HTERT RPE-1 (cell line): ENCODE results near the gene BIN1.

Source experiments
- in situ Hi-C: fragments of 300-500 bp; cut with MboI; formaldehyde crosslinking; loops from 4 replicates; pipeline ENCODE4 v1.14.3; 2020; ENCODE audit warnings: low sequenced_read_pairs

BIN1 gene

GRCh38 chr2:127079358-127079920 is 27.5 kb downstream of the BIN1 start:
- in situ Hi-C loops, result no loop called here

- in situ Hi-C loops, result no loop called here
These were observed 28.2 kb downstream of the BIN1 start for GRCh38 chr2:127078666-127079270.

- in situ Hi-C loops, result no loop called here
These were observed 28.9 kb downstream of the BIN1 start for GRCh38 chr2:127078028-127078427.

- in situ Hi-C loops, result no loop called here
These were observed 30.0 kb downstream of the BIN1 start for GRCh38 chr2:127076924-127077323.

GRCh38 chr2:127076290-127076689 is 30.7 kb downstream of the BIN1 start:
- in situ Hi-C loops, result no loop called here

- in situ Hi-C loops, result no loop called here
These were observed 31.1 kb downstream of the BIN1 start for GRCh38 chr2:127075821-127076220.

- in situ Hi-C loops, result no loop called here
These were observed 32.0 kb downstream of the BIN1 start for GRCh38 chr2:127074936-127075335.

GRCh38 chr2:127074358-127074757 is 32.6 kb downstream of the BIN1 start:
- in situ Hi-C loops, result no loop called here

GRCh38 chr2:127072970-127073369 is 34.0 kb downstream of the BIN1 start:
- in situ Hi-C loops, result no loop called here

- in situ Hi-C loops, result no loop called here
These were observed 34.6 kb downstream of the BIN1 start for GRCh38 chr2:127072396-127072795.

- in situ Hi-C loops, result no loop called here
These were observed 35.0 kb downstream of the BIN1 start for GRCh38 chr2:127071901-127072328.

GRCh38 chr2:127070221-127070620 is 36.7 kb downstream of the BIN1 start:
- in situ Hi-C loops, result no loop called here

- in situ Hi-C loops, result no loop called here
These were observed 37.4 kb downstream of the BIN1 start for GRCh38 chr2:127069536-127069935.

- in situ Hi-C loops, result no loop called here
These were observed 38.0 kb downstream of the BIN1 start for GRCh38 chr2:127069003-127069402.

GRCh38 chr2:127068351-127068741 is 38.6 kb downstream of the BIN1 start:
- in situ Hi-C loops, result no loop called here

- in situ Hi-C loops, result no loop called here
These were observed 39.2 kb downstream of the BIN1 start for GRCh38 chr2:127067620-127068350.

GRCh38 chr2:127066942-127067341 is 40.0 kb downstream of the BIN1 start:
- in situ Hi-C loops, result no loop called here

GRCh38 chr2:127065940-127066318 is 41.0 kb downstream of the BIN1 start:
- in situ Hi-C loops, result no loop called here

GRCh38 chr2:127065299-127065939 is 41.5 kb downstream of the BIN1 start:
- in situ Hi-C loops, result no loop called here

- in situ Hi-C loops, result no loop called here
These were observed 42.2 kb downstream of the BIN1 start for GRCh38 chr2:127064642-127065250.
